Testis (tissue), 3 donors: Measurements from ENCODE around the gene FAM53A. TPM values are rescaled to one million over a fixed set of nuclear protein-coding genes. Genes with fewer than 3 reads are reported as not detected.
"Not testable (repeated sequence)": the region's sequence is repeated elsewhere in the genome, so short reads cannot be mapped to it uniquely, and the experiment has no call there.

Source experiments
- DNase-seq: peaks from one replicate; pipeline ENCODE4 v3.0.0-alpha.2; 2019
- H3K27ac ChIP-seq, 2 donors: fragments of 200-600 bp; sonication (generic); one replicate each; pipeline ENCODE4 v1.5.1; 2019
- H3K27me3 ChIP-seq: fragments of 200-600 bp; sonication (generic); one replicate; pipeline ENCODE4 v1.5.1; 2019
- H3K36me3 ChIP-seq: fragments of 200-600 bp; sonication (generic); one replicate; pipeline ENCODE4 v1.5.1; 2017; ENCODE audit warnings: low read depth; ENCODE audit errors: missing control alignments
- H3K4me1 ChIP-seq: fragments of 200-600 bp; sonication (generic); one replicate; pipeline ENCODE4 v1.5.1; 2019
- H3K4me3 ChIP-seq, 2 donors: fragments of 200-600 bp; sonication (generic); one replicate each; pipeline ENCODE4 v1.5.1; 2017 to 2019
- H3K9me3 ChIP-seq: fragments of 200-600 bp; sonication (generic); one replicate; pipeline ENCODE4 v1.5.1; 2017
- CTCF ChIP-seq, 3 experiments: fragments of 450-650 bp in 2 of 3; fragments of 200-600 bp in 1 of 3; sonication (generic) in 1 of 3; IDR thresholded peaks; one replicate each; pipeline ENCODE4 v1.5.1; 2016 to 2019; ENCODE audit warnings: antibody characterized with exemption in 3 of 3, mild to moderate bottlenecking in 2 of 3, moderate library complexity in 1 of 3
- POLR2A ChIP-seq: fragments of 450-650 bp; IDR thresholded peaks from one replicate; pipeline ENCODE4 v1.6.1; 2017; ENCODE audit warnings: antibody characterized with exemption, mild to moderate bottlenecking, moderate library complexity
- WGBS, 2 donors: methylation state at CpG; one replicate each; pipeline ENCODE4 v1.1.5; 2018; 5-methylcytosine and 5-hydroxymethylcytosine counted together
- intact Hi-C: fragments of 100-400 bp; cut with DNase I; formaldehyde crosslinking; loops from one replicate; pipeline ENCODE4 v1.15.1; 2023; ENCODE audit warnings: low total_unique reads
- polyA plus RNA-seq: library from polyadenylated mRNA; stranded (reverse); fragments of 350-450 nt; fragmentation: Illumina TruSeq; extraction: RNeasy Lipid Tissue Mini Kit (QIAGEN cat#74804); gene quantifications from one replicate; pipeline ENCODE4 v1.2.3, GENCODE V29; 2014; ENCODE audit warnings: low read depth, low replicate concordance; ENCODE audit not compliant: insufficient read depth
- total RNA-seq, 2 donors: library from RNA; depleted of rRNA; stranded (reverse); fragments of >200 nt; gene quantifications; one replicate each; pipeline ENCODE4 v1.2.3, GENCODE V29; 2016

Gene FAM53A
- total and polyA plus RNA-seq, 3 donors from 2014 or later: 24.2 to 60.8 (median 41.3) TPM

- no peaks in the 10 kb centered on the region for H3K9me3 ChIP-seq
- intact Hi-C loops: no loop called here
- 88 to 97% methylated on average over 18 to 27 of the region's 27 CpGs for WGBS, 2 donors
- H3K27ac ChIP-seq: no peak overlapping the region
- no peak for DNase-seq
- no peaks in the 10 kb centered on the region for H3K36me3 ChIP-seq
- TF ChIP-seq CTCF (IDR thresholded peaks at IDR 0.05): no peak
- TF ChIP-seq POLR2A: no peak
- H3K27me3 ChIP-seq: no peaks in the 10 kb centered on the region
- no peak overlapping the region for H3K4me3 ChIP-seq
- H3K4me1 ChIP-seq: no peaks in the 10 kb centered on the region
These were observed 74.0 kb downstream of the FAM53A start for GRCh38 chr4:1609901-1610790.

- no peak for TF ChIP-seq CTCF (IDR thresholded peaks at IDR 0.05)
- no peak for TF ChIP-seq POLR2A
- H3K27me3 ChIP-seq: no peaks in the 10 kb centered on the region
- no peaks in the 10 kb centered on the region for H3K9me3 ChIP-seq
- no peak for DNase-seq
- no peaks in the 10 kb centered on the region for H3K4me1 ChIP-seq
- intact Hi-C loops: no loop called here
- 79 to 92% methylated on average over 7 to 17 of the region's 17 CpGs for WGBS, 2 donors
- H3K4me3 ChIP-seq: no peak overlapping the region
- no peak overlapping the region for H3K27ac ChIP-seq
- no peaks in the 10 kb centered on the region for H3K36me3 ChIP-seq
These were observed 75.2 kb downstream of the FAM53A start for GRCh38 chr4:1608821-1609500.

- Histone ChIP-seq H3K4me1 (no peaks in the 10 kb centered on the region), H3K4me3 (no peak overlapping the region), H3K27ac (no peak overlapping the region), H3K27me3 (no peaks in the 10 kb centered on the region), H3K9me3 (no peaks in the 10 kb centered on the region), H3K36me3 (no peaks in the 10 kb centered on the region)
- no peak for DNase-seq
- WGBS, 2 donors: 85 to 86% methylated on average over 15 to 24 of the region's 24 CpGs
- no peak for TF ChIP-seq CTCF (IDR thresholded peaks at IDR 0.05)
- TF ChIP-seq POLR2A: no peak
- intact Hi-C loops: no loop called here
These were observed 75.8 kb downstream of the FAM53A start for GRCh38 chr4:1608196-1608820.

DNA sequence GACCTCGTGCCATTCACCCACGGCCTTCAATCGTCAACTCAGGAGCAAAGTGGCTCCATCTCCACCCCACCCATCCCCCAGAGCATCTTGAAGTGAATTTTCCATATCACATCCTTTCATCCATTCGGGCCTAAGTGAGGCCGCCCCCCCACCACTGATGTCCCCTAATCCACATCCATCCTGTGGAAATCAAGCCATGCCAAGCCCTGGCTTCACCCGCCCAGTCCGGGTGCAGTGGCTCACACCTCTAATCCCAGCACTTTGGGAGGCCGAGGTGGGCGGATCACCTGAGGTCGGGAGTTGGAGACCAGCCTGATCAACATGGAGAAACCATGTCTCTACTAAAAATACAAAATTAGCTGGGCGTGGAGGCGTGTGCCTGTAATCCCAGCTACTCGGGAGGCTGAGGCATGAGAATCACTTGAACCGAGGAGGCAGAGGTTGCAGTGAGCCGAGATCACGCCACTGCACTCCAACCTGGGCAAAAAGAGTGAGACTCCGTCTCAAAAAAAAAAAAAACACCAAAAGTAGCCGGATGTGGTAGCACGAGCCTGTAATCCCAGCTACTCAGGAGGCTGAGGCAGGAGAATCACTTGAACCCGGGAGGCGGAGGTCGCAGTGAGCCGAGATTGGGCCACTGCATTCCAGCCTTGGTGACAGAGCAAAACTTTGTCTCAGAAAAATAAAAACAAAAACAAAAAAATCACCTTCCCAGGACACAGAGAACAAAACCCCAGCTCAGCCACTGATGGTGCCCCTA, 76.5 kb downstream of the FAM53A start:
- H3K9me3 ChIP-seq, intact Hi-C loops, DNase-seq, H3K4me3 ChIP-seq, H3K27ac ChIP-seq, H3K4me1 ChIP-seq, H3K36me3 ChIP-seq, H3K27me3 ChIP-seq: not testable (repeated sequence)
- WGBS, 2 donors: 87 to 95% methylated on average over 23 of the region's 23 CpGs
